ENCODE results near the gene ATRX. TPM values are rescaled to one million over a fixed set of nuclear protein-coding genes. Genes with fewer than 3 reads are reported as not detected.
A peak's percentile ranks its signal among the peaks of the same experiment; 100 is the strongest.
"Not testable (repeated sequence)": the region's sequence is repeated elsewhere in the genome, so short reads cannot be mapped to it uniquely, and the experiment has no call there.

Gene ATRX
- polyA plus RNA-seq, 6 donors from 2014 or later = 24.8 to 92.6 (median 52.0) TPM

DNA sequence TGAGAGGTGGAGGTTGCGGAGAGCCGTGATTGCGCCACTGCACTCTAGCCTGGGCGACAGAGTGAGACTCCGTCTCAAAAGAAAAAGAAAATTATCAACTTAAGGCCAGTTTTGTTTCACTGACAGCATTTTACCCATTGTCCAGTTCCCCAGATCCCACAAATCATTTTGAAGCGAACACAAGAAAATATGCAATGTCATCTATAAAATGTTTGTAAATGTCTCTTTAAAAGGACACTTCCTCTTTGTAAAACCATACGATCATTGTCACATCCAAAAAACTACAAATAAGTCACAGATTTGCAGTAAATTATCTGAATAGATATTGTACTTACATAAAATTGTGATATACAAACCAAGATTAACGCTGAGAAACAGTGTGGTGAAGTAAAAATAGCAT lies 147.6 kb downstream of the ATRX start:
- peaks cover 0 to 12% (median 4%) of the 10 kb centered on the region in 3 donors for H3K4me1 Mint-ChIP-seq
- peaks cover 17 to 41% of the 10 kb centered on the region in 2 donors for H3K36me3 Mint-ChIP-seq
- DNase-seq (no peak), ATAC-seq (ENCODE audit: low read depth in 2 of 2) (no peak)
- no peak overlapping the region for H3K27ac Mint-ChIP-seq
- no peaks in the 10 kb centered on the region for H3K27me3 Mint-ChIP-seq
- H3K4me3 Mint-ChIP-seq = no peak overlapping the region
- H3K9me3 Mint-ChIP-seq = peaks cover 0 to 11% (median 0%) of the 10 kb centered on the region in 7 donors

DNA sequence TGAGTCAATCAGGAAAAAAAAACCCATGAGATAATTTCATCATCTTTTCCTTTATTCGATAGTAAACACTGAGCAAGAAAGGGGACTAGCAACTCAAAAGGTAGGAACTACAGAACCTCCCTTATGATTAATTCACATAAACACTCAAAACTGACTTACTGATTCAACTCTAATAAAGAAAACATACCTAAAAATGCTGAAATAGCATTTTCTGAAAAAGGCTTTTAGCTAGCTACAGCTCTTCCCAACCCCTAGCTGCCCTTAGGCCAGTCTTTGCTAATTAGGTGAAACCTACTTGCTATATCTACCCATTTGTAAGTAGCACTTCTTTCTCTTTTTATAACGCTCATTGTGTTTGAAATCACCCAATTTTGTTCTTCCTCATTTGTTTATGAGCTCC lies 150.6 kb downstream of the ATRX start:
- no peak for DNase-seq
- ATAC-seq (ENCODE audit: low read depth in 2 of 2) = no peak
- peaks cover 17 to 24% of the 10 kb centered on the region in 2 donors for H3K36me3 Mint-ChIP-seq
- H3K27ac Mint-ChIP-seq = peak overlapping the region in 3 of 6 donors; percentile 27 to 92 (median 59)
- no peaks in the 10 kb centered on the region for H3K27me3 Mint-ChIP-seq
- H3K4me3 Mint-ChIP-seq = no peak overlapping the region
- peaks cover 0 to 11% (median 0%) of the 10 kb centered on the region in 7 donors for H3K9me3 Mint-ChIP-seq
- peaks cover 0 to 7% (median 4%) of the 10 kb centered on the region in 3 donors for H3K4me1 Mint-ChIP-seq

- Mint-ChIP-seq H3K9me3 (no peaks in the 10 kb centered on the region), H3K27me3 (no peaks in the 10 kb centered on the region), H3K4me3 (no peak overlapping the region), H3K36me3 (peaks cover 2 to 13% of the 10 kb centered on the region in 2 donors), H3K27ac (no peak overlapping the region), H3K4me1 (peaks cover 0 to 4% (median 0%) of the 10 kb centered on the region in 3 donors)
- ATAC-seq (ENCODE audit: low read depth in 2 of 2) (no peak), DNase-seq (no peak)
These were observed 157.6 kb downstream of the ATRX start for GRCh38 chrX:77628294-77629025.

DNA sequence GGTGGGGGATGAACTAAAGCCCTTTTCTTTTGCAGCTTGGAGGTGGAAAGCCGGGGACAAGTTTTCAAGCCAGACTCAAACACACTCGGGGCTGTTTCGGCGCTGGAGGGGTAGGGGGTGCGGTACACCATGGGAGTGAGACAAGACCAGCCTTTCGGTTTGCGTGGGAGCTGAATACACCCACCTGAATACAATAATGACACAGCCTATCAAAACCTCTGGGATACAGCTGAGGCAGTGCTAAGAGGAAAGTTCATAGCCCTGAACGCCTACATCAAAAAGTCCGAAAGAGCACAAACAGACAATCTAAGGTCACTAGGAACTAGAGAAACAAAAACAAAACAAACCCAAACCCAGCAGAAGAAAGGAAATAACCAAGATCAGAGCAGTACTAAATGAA lies 163.3 kb downstream of the ATRX start:
- Mint-ChIP-seq H3K4me3 (peak overlapping the region in 1 of 8 donors; percentile 41), H3K27ac (peak overlapping the region in 3 of 6 donors; percentile 13 to 90 (median 61)), H3K27me3 (no peaks in the 10 kb centered on the region), H3K4me1 (peaks cover 0 to 13% (median 0%) of the 10 kb centered on the region in 3 donors), H3K36me3 (peaks cover 13% of the 10 kb centered on the region in 2 donors), H3K9me3 (peaks cover 0 to 2% (median 0%) of the 10 kb centered on the region in 7 donors)
- ATAC-seq (ENCODE audit: low read depth in 2 of 2) = no peak
- DNase-seq = no peak

DNA sequence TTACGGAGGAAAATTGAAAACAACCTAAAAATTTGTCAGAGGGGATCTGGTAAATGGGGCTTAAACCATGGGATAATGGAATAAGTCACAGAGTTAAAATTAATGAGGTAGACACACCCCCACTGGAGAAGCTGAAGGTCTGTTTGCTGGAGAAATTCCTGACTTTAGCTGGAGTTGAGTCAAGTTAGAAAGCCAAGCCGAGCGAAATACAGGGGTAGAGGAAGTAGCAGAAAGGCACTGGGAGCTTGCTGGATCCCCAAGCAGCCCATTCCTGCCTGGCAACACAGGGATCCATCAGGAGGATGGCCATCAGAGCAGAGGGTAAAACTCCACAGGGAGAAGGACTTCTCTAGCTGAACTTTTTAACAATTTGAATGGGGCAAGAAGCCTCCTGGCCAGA lies 163.8 kb downstream of the ATRX start:
- Mint-ChIP-seq H3K9me3 (peaks cover 0 to 2% (median 0%) of the 10 kb centered on the region in 7 donors), H3K27ac (peak overlapping the region in 1 of 6 donors; percentile 61), H3K36me3 (peaks cover 13% of the 10 kb centered on the region in 2 donors), H3K27me3 (no peaks in the 10 kb centered on the region), H3K4me1 (peaks cover 0 to 13% (median 0%) of the 10 kb centered on the region in 3 donors), H3K4me3 (peak overlapping the region in 1 of 8 donors; percentile 41)
- DNase-seq = no peak
- ATAC-seq (ENCODE audit: low read depth in 2 of 2) = no peak

DNA sequence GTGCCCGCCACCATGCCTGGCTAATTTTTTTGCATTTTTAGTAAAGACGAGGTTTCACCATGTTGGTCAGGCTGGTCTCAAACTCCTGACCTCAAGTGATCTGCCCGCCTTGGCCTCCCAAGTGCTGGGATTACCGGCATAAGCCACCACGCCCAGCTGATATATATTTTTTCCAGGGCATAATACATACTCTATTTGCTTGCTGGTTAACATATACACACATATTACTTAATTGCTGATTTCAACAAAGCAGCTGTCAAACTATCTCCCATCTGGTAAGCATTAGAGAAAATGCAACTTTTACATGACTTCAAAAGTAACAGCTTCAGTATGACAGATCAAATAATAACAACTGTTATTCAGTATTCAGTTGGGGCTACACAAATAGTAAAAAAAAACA lies 164.6 kb downstream of the ATRX start:
- ATAC-seq (ENCODE audit: low read depth in 2 of 2); H3K9me3 Mint-ChIP-seq: not testable (repeated sequence)

DNA sequence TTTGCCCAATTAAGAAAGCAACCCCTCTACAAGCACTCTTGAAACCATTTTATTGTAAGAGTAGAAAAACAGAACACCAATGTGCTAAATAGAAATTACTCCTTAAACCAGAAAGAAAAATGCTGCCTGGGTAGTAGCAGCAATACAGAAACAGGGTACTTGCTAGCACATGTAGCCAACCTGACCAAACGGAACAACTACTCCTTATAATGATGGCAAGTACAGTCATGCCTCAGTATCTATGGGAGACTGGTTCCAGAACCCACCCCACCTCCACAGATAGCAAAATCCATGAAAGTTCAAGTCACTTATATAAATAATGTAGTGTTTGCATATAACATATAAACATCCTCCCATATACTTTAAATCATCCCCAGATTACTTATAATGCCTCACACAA lies 168.8 kb downstream of the ATRX start:
- Mint-ChIP-seq H3K4me1 (no peaks in the 10 kb centered on the region), H3K4me3 (no peak overlapping the region), H3K27me3 (no peaks in the 10 kb centered on the region), H3K27ac (no peak overlapping the region), H3K36me3 (no peaks in the 10 kb centered on the region), H3K9me3 (no peaks in the 10 kb centered on the region)
- ATAC-seq (ENCODE audit: low read depth in 2 of 2) = no peak
- no peak for DNase-seq

More for the DNA sequence above, 164.6 kb downstream of the ATRX start:
- not testable (repeated sequence) for H3K4me3 Mint-ChIP-seq, DNase-seq, H3K27me3 Mint-ChIP-seq
- peaks cover 12 to 13% of the 10 kb centered on the region in 2 donors for H3K36me3 Mint-ChIP-seq
- peaks cover 0 to 13% (median 0%) of the 10 kb centered on the region in 3 donors for H3K4me1 Mint-ChIP-seq
- H3K27ac Mint-ChIP-seq = peak overlapping the region in 1 of 6 donors; percentile 17

GRCh38 chrX:77603635-77604336 lies 182.2 kb downstream of the ATRX start:
- Mint-ChIP-seq H3K4me1 (no peaks in the 10 kb centered on the region), H3K36me3 (peaks cover 8 to 21% of the 10 kb centered on the region in 2 donors), H3K4me3 (no peak overlapping the region), H3K27me3 (no peaks in the 10 kb centered on the region), H3K27ac (peak overlapping the region in 3 of 6 donors; percentile 10 to 39 (median 31)), H3K9me3 (peaks cover 0 to 4% (median 0%) of the 10 kb centered on the region in 7 donors)
- ATAC-seq (ENCODE audit: low read depth in 2 of 2) (no peak), DNase-seq (no peak)

- Mint-ChIP-seq H3K4me3 (no peak overlapping the region), H3K4me1 (no peaks in the 10 kb centered on the region), H3K27ac (peak overlapping the region in 4 of 6 donors; percentile 4 to 45 (median 20)), H3K27me3 (no peaks in the 10 kb centered on the region), H3K9me3 (no peaks in the 10 kb centered on the region), H3K36me3 (peaks cover 8 to 21% of the 10 kb centered on the region in 2 donors)
- ATAC-seq (ENCODE audit: low read depth in 2 of 2) (no peak), DNase-seq (no peak)
These were observed 188.5 kb downstream of the ATRX start for GRCh38 chrX:77597511-77597910.

- no peak for ATAC-seq (ENCODE audit: low read depth in 2 of 2)
- H3K4me1 Mint-ChIP-seq = no peaks in the 10 kb centered on the region
- peak overlapping the region in 2 of 6 donors; percentile 4 to 33 for H3K27ac Mint-ChIP-seq
- H3K4me3 Mint-ChIP-seq = no peak overlapping the region
- no peak for DNase-seq
- H3K27me3 Mint-ChIP-seq = no peaks in the 10 kb centered on the region
- H3K9me3 Mint-ChIP-seq = no peaks in the 10 kb centered on the region
- H3K36me3 Mint-ChIP-seq = peaks cover 8 to 21% of the 10 kb centered on the region in 2 donors
These were observed 188.9 kb downstream of the ATRX start for GRCh38 chrX:77597090-77597489.

- H3K4me1 Mint-ChIP-seq = no peaks in the 10 kb centered on the region
- H3K27ac Mint-ChIP-seq = no peak overlapping the region
- DNase-seq (no peak), ATAC-seq (ENCODE audit: low read depth in 2 of 2) (no peak)
- H3K4me3 Mint-ChIP-seq = no peak overlapping the region
- peaks cover 8 to 21% of the 10 kb centered on the region in 2 donors for H3K36me3 Mint-ChIP-seq
- no peaks in the 10 kb centered on the region for H3K27me3 Mint-ChIP-seq
- H3K9me3 Mint-ChIP-seq = no peaks in the 10 kb centered on the region
These were observed 190.2 kb downstream of the ATRX start for GRCh38 chrX:77595848-77596247.

DNA sequence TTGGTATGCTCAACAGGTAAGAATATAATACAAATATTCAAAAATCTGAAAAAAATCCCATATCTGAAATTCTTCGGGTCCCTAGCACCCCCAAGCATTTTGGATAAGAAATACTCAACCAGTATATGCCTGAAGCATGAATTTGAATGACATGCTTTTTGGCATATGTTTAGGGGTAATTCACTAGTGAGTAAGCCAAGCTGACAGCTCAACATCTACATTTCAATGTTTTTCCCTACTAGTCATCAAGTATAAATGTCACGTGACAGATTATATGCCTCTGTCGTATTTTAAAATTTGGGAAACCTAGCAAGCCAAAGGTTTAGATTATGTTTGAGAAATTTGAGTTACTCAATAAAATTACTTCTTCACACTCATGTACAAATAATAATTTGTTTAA lies 213.7 kb downstream of the ATRX start:
- no peak for DNase-seq
- H3K4me3 Mint-ChIP-seq = no peak overlapping the region
- H3K27me3 Mint-ChIP-seq = no peaks in the 10 kb centered on the region
- H3K27ac Mint-ChIP-seq = no peak overlapping the region
- H3K36me3 Mint-ChIP-seq = no peaks in the 10 kb centered on the region
- ATAC-seq (ENCODE audit: low read depth in 2 of 2) = no peak
- peaks cover 0 to 4% (median 0%) of the 10 kb centered on the region in 3 donors for H3K4me1 Mint-ChIP-seq
- H3K9me3 Mint-ChIP-seq = peaks cover 0 to 1% (median 0%) of the 10 kb centered on the region in 7 donors

- H3K4me1 Mint-ChIP-seq = peaks cover 0 to 6% (median 0%) of the 10 kb centered on the region in 3 donors
- peaks cover 0 to 7% (median 0%) of the 10 kb centered on the region in 7 donors for H3K9me3 Mint-ChIP-seq
- H3K36me3 Mint-ChIP-seq = peaks cover 4 to 15% of the 10 kb centered on the region in 2 donors
- ATAC-seq (ENCODE audit: low read depth in 2 of 2) = no peak
- no peak overlapping the region for H3K27ac Mint-ChIP-seq
- no peaks in the 10 kb centered on the region for H3K27me3 Mint-ChIP-seq
- no peak for DNase-seq
- no peak overlapping the region for H3K4me3 Mint-ChIP-seq
These were observed 220.7 kb downstream of the ATRX start for GRCh38 chrX:77565278-77565677.
